H1 (cell line): ENCODE measurements around the gene SLC7A5. TPM values are rescaled to one million over a fixed set of nuclear protein-coding genes. Genes with fewer than 3 reads are reported as not detected.
A peak's percentile ranks its signal among the peaks of the same experiment; 100 is the strongest.
"Not testable (repeated sequence)": the region's sequence is repeated elsewhere in the genome, so short reads cannot be mapped to it uniquely, and the experiment has no call there.

Source experiments
- CTCF ChIA-PET: fragments of 300-600 bp; sonication (Branson Sonifier 250); formaldehyde crosslinking; loops from one replicate; lab custom pipeline; 2021; ENCODE audit not compliant: partially characterized antibody; lab: Charles Lee
- POLR2A ChIA-PET: fragments of 300-600 bp; sonication (Branson Sonifier 250); formaldehyde crosslinking; loops from one replicate; lab custom pipeline; 2021; ENCODE audit warnings: inconsistent platforms; ENCODE audit not compliant: partially characterized antibody; lab: Charles Lee
- DNase-seq, 2 experiments: peaks; one replicate each; pipeline versions ENCODE4 v3.0.0 to v3.0.0-alpha.2; 2010 to 2022; ENCODE audit warnings: low spot score in 2 of 2, low read depth in 1 of 2, mixed read lengths in 1 of 2
- FAIRE-seq: peaks from 2 replicates; lab custom pipeline; 2011; peaks lifted over from hg19 to GRCh38; lab: Jason Lieb, UNC
- H2AFZ ChIP-seq: 2 replicates; pipeline ENCODE4 v1.8.1; 2012; ENCODE audit warnings: low read length, inconsistent platforms
- H2AK5ac ChIP-seq: 2 replicates; pipeline ENCODE4 v1.6.1; 2013; ENCODE audit warnings: low read depth, low read length
- H2BK120ac ChIP-seq: replicated peaks from 2 replicates; pipeline ENCODE3; 2013; ENCODE audit warnings: low read depth, low read length, inconsistent platforms
- H2BK12ac ChIP-seq: 2 replicates; pipeline ENCODE4 v1.6.1; 2013; ENCODE audit warnings: low read depth, low read length
- H2BK15ac ChIP-seq: 2 replicates; pipeline ENCODE4 v1.6.1; 2013; ENCODE audit warnings: low read length
- H2BK20ac ChIP-seq: 2 replicates; pipeline ENCODE4 v1.6.1; 2013; ENCODE audit warnings: low read length
- H2BK5ac ChIP-seq: 2 replicates; pipeline ENCODE4 v1.6.1; 2013; ENCODE audit warnings: low read depth, low read length
- H3K14ac ChIP-seq: 2 replicates; pipeline ENCODE4 v1.6.1; 2013; ENCODE audit warnings: inconsistent platforms; ENCODE audit not compliant: insufficient read length
- H3K18ac ChIP-seq: 2 replicates; pipeline ENCODE4 v1.6.1; 2013; ENCODE audit warnings: low read length; ENCODE audit errors: extremely low read depth
- H3K23ac ChIP-seq: 2 replicates; pipeline ENCODE4 v1.6.1; 2013; ENCODE audit warnings: inconsistent platforms; ENCODE audit not compliant: insufficient read length
- H3K23me2 ChIP-seq: 2 replicates; pipeline ENCODE4 v1.6.1; 2013; ENCODE audit warnings: low read depth, low read length
- H3K27ac ChIP-seq: 2 replicates; pipeline ENCODE4 v1.6.1; 2011; ENCODE audit warnings: low read depth, low read length, inconsistent platforms
- H3K27me3 ChIP-seq, 4 experiments: replicated peaks in 1 of 4; 1 replicate in 1 of 4; 2 replicates in 3 of 4; pipeline versions ENCODE4 v1.6.1 to v1.8.1; 2011 to 2013; ENCODE audit warnings: low read length in 3 of 4, mild to moderate bottlenecking in 3 of 4, inconsistent platforms in 2 of 4, mixed read lengths in 2 of 4, moderate library complexity in 1 of 4; ENCODE audit not compliant: control insufficient read depth in 3 of 4, insufficient read depth in 3 of 4; ENCODE audit errors: extremely low read depth in 1 of 4
- H3K36me3 ChIP-seq, 4 experiments: 2 replicates each; pipeline versions ENCODE4 v1.6.1 to v1.8.1; 2011 to 2013; ENCODE audit warnings: mild to moderate bottlenecking in 4 of 4, low read length in 3 of 4, moderate library complexity in 2 of 4, control low read depth in 1 of 4, inconsistent platforms in 1 of 4; ENCODE audit not compliant: insufficient read depth in 4 of 4, control insufficient read depth in 2 of 4
- H3K4ac ChIP-seq: replicated peaks from 2 replicates; pipeline ENCODE3; 2013; ENCODE audit warnings: low read length, low read depth, mixed read lengths, inconsistent platforms; ENCODE audit not compliant: insufficient read length
- H3K4me1 ChIP-seq, 4 experiments: replicated peaks in 1 of 4; 1 replicate in 1 of 4; 2 replicates in 3 of 4; pipeline versions ENCODE4 v1.6.1 to v1.8.1; 2011 to 2013; ENCODE audit warnings: low read length in 3 of 4, inconsistent platforms in 2 of 4, mixed read lengths in 1 of 4; ENCODE audit not compliant: insufficient read depth in 4 of 4, control insufficient read depth in 3 of 4
- H3K4me2 ChIP-seq, 2 experiments: 2 replicates each; pipeline versions ENCODE4 v1.6.1 to v1.8.1; 2011 to 2013; ENCODE audit warnings: low read depth in 2 of 2, low read length in 2 of 2, control low read depth in 1 of 2, inconsistent platforms in 1 of 2, mild to moderate bottlenecking in 1 of 2; ENCODE audit not compliant: insufficient read depth in 1 of 2
- H3K4me3 ChIP-seq, 4 experiments: fragments of 200-600, 300-600 bp in 1 of 4; sonication (generic), shearing (Covaris generic), sonication (Bioruptor Twin) in 1 of 4; 2 replicates each; pipeline versions ENCODE4 v1.5.1 to v1.8.1; 2011 to 2016; ENCODE audit warnings: low read length in 4 of 4, low read depth in 3 of 4, control low read depth in 2 of 4, inconsistent platforms in 2 of 4, mild to moderate bottlenecking in 2 of 4, mixed read lengths in 1 of 4, moderate library complexity in 1 of 4; ENCODE audit not compliant: insufficient read depth in 2 of 4; ENCODE audit errors: extremely low read depth in 1 of 4
- H3K56ac ChIP-seq: replicated peaks from 2 replicates; pipeline ENCODE3; 2013; ENCODE audit warnings: low read depth, mild to moderate bottlenecking, mixed read lengths, low read length, inconsistent platforms; ENCODE audit not compliant: insufficient read length
- H3K79me1 ChIP-seq: 2 replicates; pipeline ENCODE4 v1.6.1; 2013; ENCODE audit warnings: low read depth, low read length, control low read depth
- H3K79me2 ChIP-seq, 2 experiments: 2 replicates each; pipeline versions ENCODE4 v1.6.1 to v1.8.1; 2012 to 2013; ENCODE audit warnings: low read length in 2 of 2, mild to moderate bottlenecking in 2 of 2, inconsistent platforms in 1 of 2; ENCODE audit not compliant: insufficient read depth in 2 of 2, control insufficient read depth in 1 of 2
- H3K9ac ChIP-seq, 4 experiments: replicated peaks in 1 of 4; 1 replicate in 1 of 4; 2 replicates in 3 of 4; pipeline versions ENCODE4 v1.6.1 to v1.8.1; 2011 to 2013; ENCODE audit warnings: low read depth in 3 of 4, low read length in 3 of 4, control low read depth in 2 of 4, mild to moderate bottlenecking in 2 of 4, moderate library complexity in 2 of 4, inconsistent platforms in 1 of 4; ENCODE audit errors: extremely low read depth in 1 of 4
- H3K9me3 ChIP-seq, 2 experiments: 2 replicates each; pipeline versions ENCODE4 v1.6.1 to v1.8.1; 2012 to 2013; ENCODE audit warnings: mild to moderate bottlenecking in 2 of 2, moderate library complexity in 2 of 2, control low read depth in 1 of 2, inconsistent platforms in 1 of 2, low read depth in 1 of 2, low read length in 1 of 2, mixed read lengths in 1 of 2; ENCODE audit not compliant: insufficient read depth in 2 of 2
- H4K20me1 ChIP-seq, 2 experiments: replicated peaks in 1 of 2; 2 replicates each; pipeline versions ENCODE3 to v1.8.1; 2011 to 2013; ENCODE audit warnings: inconsistent platforms in 2 of 2, low read length in 2 of 2, mild to moderate bottlenecking in 1 of 2; ENCODE audit not compliant: insufficient read depth in 2 of 2, control insufficient read depth in 1 of 2
- H4K5ac ChIP-seq: 2 replicates; pipeline ENCODE4 v1.6.1; 2013; ENCODE audit warnings: low read length, low read depth, mixed read lengths, inconsistent platforms; ENCODE audit not compliant: insufficient read length
- H4K8ac ChIP-seq: 2 replicates; pipeline ENCODE4 v1.8.0; 2013; ENCODE audit warnings: mild to moderate bottlenecking, moderate library complexity, low read length, inconsistent platforms; ENCODE audit not compliant: insufficient read depth; ENCODE audit errors: extremely low read depth
- H4K91ac ChIP-seq: replicated peaks from 2 replicates; pipeline ENCODE3; 2013; ENCODE audit warnings: low read length, mixed read lengths, inconsistent platforms; ENCODE audit not compliant: insufficient read length
- KDM1A ChIP-seq: fragments of 200-600, 300-600 bp; sonication (generic); IDR thresholded peaks from 2 replicates; pipeline ENCODE4 v1.7.1; 2016; ENCODE audit warnings: mild to moderate bottlenecking, low read length, borderline replicate concordance
- whole genome bisulfite sequencing, 2 experiments: shearing (Covaris generic) in 1 of 2; methylation state at CpG; one replicate each; pipeline versions ENCODE4 v1.1.6 to v1.1.7; 2013 to 2015; ENCODE audit warnings: low lambda C conversion rate in 2 of 2, mixed read lengths in 2 of 2, inconsistent platforms in 1 of 2, low coverage in 1 of 2, missing lambda C conversion rate in 1 of 2; ENCODE audit not compliant: insufficient replicate concordance in 2 of 2, insufficient coverage in 1 of 2, insufficient read length in 1 of 2; ENCODE audit errors: extremely low coverage in 1 of 2, missing lambda C conversion rate in 1 of 2; 5-methylcytosine and 5-hydroxymethylcytosine counted together
- polyA plus RNA-seq, 7 experiments: library from polyadenylated mRNA; depleted of rRNA in 3 of 7; stranded (reverse) in 5 of 7; unstranded in 2 of 7; fragments of >200 nt in 5 of 7; fragments of 200-250 nt in 2 of 7; gene quantifications; 1 replicate in 5 of 7; 2 replicates in 1 of 7; 4 replicates in 1 of 7; pipeline versions ENCODE4 v1.2.1 to v1.2.3, GENCODE V29; 2011 to 2013; ENCODE audit warnings: missing spikeins in 2 of 7, mixed read lengths in 2 of 7
- total RNA-seq: library from RNA; stranded (reverse); fragmentation: NEBNext Ultra II Directional; extraction: Animal tissue kit (Norgen Biotek cat#: 25700); gene quantifications from 2 replicates; pipeline ENCODE4 v1.2.1, GENCODE V29; 2021

SLC7A5 gene
- total and polyA plus RNA-seq, 2 of the 8 experiments (the other 6 are each of a cell fraction or from before 2014, with no cell fraction given), result 68.2 to 341 TPM

GRCh38 chr16:87908101-87908500 lies 38.8 kb upstream of the SLC7A5 start:
- WGBS, 2 experiments, result 94% methylated on average over 11 of the region's 11 CpGs; no CpG with 5 or more reads in 1 of the 2 experiments
- CTCF ChIA-PET, result interaction anchor here (0.7 to 5.4 kb wide), 14 partner anchors 10 to 128 kb away, joined by 3 to 44 read pairs (median 4); no protein-coding TSS in a partner anchor
- H3K23me2 ChIP-seq, result not testable (repeated sequence)

GRCh38 chr16:87905521-87905920 lies 36.2 kb upstream of the SLC7A5 start:
- not testable (repeated sequence) for FAIRE-seq, H3K23me2 ChIP-seq, H2AK5ac ChIP-seq, H3K27me3 ChIP-seq, H2AFZ ChIP-seq, H4K20me1 ChIP-seq, H3K4ac ChIP-seq, H3K4me2 ChIP-seq, H2BK20ac ChIP-seq, H2BK5ac ChIP-seq, H4K5ac ChIP-seq, H3K14ac ChIP-seq, H3K27ac ChIP-seq, H4K8ac ChIP-seq, DNase-seq, H3K9ac ChIP-seq, H3K4me1 ChIP-seq, H3K23ac ChIP-seq, H2BK15ac ChIP-seq, H3K79me2 ChIP-seq, H3K79me1 ChIP-seq, H3K56ac ChIP-seq, H2BK120ac ChIP-seq, H3K36me3 ChIP-seq, H4K91ac ChIP-seq, H2BK12ac ChIP-seq, H3K18ac ChIP-seq, H3K9me3 ChIP-seq, H3K4me3 ChIP-seq
- POLR2A ChIA-PET, result interaction anchor here (0.6 to 2.0 kb wide), 4 partner anchors 37 to 96 kb away, joined by 3 to 7 read pairs (median 3); partner anchors contain the start of gene SLC7A5
- WGBS, 2 experiments, result 92% methylated on average over 7 of the region's 7 CpGs; no CpG with 5 or more reads in 1 of the 2 experiments
- CTCF ChIA-PET, result interaction anchor here (0.7 to 5.4 kb wide), 18 partner anchors 9 to 714 kb away, joined by 3 to 44 read pairs (median 5); no protein-coding TSS in a partner anchor

More at GRCh38 chr16:87908101-87908500, 38.8 kb upstream of the SLC7A5 start:
- H3K4me3 ChIP-seq, H2AFZ ChIP-seq, H3K36me3 ChIP-seq, H3K79me1 ChIP-seq, H3K4me2 ChIP-seq, H4K20me1 ChIP-seq, H4K5ac ChIP-seq, H2BK15ac ChIP-seq, H2BK12ac ChIP-seq, H3K79me2 ChIP-seq, H3K14ac ChIP-seq, FAIRE-seq, H4K8ac ChIP-seq, H2BK5ac ChIP-seq, H2AK5ac ChIP-seq, H3K27me3 ChIP-seq, H3K9me3 ChIP-seq, H3K23ac ChIP-seq, H3K4ac ChIP-seq, H3K27ac ChIP-seq, DNase-seq, H3K56ac ChIP-seq, H3K4me1 ChIP-seq, H4K91ac ChIP-seq, POLR2A ChIA-PET, H3K9ac ChIP-seq, H2BK20ac ChIP-seq, H2BK120ac ChIP-seq, H3K18ac ChIP-seq: not testable (repeated sequence)
- TF ChIP-seq KDM1A, result peak; percentile 18; the same call in 1 of the 2 replicates
